ENCODE results near the gene LMO2. TPM values are rescaled to one million over a fixed set of nuclear protein-coding genes. Genes with fewer than 3 reads are reported as not detected.

LMO2 gene
- total and polyA plus RNA-seq, 9 donors = 6.9 to 48.2 (median 13.5) TPM

DNA sequence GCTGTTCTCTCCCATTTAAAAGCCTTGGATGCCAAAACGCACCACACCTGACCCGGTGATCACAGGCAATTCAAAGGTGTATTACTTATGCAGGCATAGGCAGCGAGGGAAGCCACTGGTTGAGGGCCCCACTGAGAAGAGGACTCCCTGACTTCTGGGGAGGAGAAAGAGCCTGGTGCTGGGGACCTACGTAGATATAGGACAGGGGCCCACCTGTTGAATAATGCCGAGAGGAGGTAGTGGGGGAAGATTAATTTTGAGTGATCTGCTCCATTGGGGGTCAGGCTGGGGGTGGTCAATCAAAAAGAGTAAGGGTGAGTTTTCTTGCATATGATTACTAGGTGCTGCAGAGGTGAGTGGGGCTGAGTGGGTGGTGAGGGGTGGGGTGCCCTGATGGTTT is 7.8 kb downstream of the LMO2 start:
- intact Hi-C loops (cut with DNase I) = no loop called here
- TF ChIP-seq EP300 (IDR thresholded peaks at IDR 0.05) (no peak), POLR2A (IDR thresholded peaks at IDR 0.05) (no peak)
- TF ChIP-seq, protein P1, sequence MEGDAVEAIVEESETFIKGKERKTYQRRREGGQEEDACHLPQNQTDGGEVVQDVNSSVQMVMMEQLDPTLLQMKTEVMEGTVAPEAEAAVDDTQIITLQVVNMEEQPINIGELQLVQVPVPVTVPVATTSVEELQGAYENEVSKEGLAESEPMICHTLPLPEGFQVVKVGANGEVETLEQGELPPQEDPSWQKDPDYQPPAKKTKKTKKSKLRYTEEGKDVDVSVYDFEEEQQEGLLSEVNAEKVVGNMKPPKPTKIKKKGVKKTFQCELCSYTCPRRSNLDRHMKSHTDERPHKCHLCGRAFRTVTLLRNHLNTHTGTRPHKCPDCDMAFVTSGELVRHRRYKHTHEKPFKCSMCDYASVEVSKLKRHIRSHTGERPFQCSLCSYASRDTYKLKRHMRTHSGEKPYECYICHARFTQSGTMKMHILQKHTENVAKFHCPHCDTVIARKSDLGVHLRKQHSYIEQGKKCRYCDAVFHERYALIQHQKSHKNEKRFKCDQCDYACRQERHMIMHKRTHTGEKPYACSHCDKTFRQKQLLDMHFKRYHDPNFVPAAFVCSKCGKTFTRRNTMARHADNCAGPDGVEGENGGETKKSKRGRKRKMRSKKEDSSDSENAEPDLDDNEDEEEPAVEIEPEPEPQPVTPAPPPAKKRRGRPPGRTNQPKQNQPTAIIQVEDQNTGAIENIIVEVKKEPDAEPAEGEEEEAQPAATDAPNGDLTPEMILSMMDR (IDR thresholded peaks at IDR 0.05) = no peak
- WGBS, 3 donors = 90 to 93% (median 90%) methylated on average over 5 of the region's 5 CpGs
- DNase-seq = no peak
- no peaks in the 10 kb centered on the region for H3K4me1 ChIP-seq (ENCODE audit: insufficient read depth)
- H3K27ac ChIP-seq = no peak overlapping the region
- no peaks in the 10 kb centered on the region for H3K27me3 ChIP-seq
- H3K36me3 ChIP-seq = no peaks in the 10 kb centered on the region
- H3K9me3 ChIP-seq = no peaks in the 10 kb centered on the region
- no peak overlapping the region for H3K4me3 ChIP-seq

DNA sequence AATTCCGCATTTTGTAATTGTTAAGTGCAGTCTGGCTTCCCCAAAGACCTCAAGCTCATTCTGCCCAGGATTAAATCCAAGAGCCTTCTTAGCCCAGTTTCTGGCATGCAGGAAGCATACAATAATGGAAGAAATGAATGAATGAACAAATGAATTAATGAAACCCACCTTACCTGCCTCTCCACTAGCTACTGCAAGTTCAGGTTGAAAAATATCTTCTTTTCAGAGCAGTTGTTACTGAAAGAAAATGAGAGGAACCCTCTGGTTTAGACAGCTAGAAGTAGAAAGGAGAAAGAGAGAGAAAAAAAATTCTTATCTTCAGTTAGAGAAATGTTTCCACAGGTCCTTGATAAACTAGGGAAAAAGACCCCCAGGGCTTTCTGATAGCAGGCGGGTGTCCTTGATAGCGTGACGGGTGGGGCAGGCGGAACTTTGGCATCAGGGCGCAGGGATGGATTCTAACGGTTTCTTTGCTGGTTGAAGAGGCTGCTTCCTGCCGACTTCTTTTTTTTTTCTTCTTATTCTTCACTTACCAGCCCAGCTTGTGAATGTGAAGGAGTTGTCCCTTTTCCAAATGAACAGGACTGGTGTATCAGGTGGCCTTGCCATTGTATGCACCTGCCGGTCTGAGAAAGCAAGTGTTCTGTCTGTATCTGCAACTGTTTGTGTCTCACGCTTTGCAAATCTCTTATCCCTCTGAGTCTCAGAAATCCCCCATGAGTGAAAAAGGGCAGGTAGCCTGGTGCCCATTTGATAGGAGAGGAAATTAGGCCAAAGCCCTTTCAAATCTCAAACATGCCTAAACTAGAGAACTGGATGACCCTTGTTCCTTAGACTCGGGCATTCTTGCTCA is 10.0 kb downstream of the LMO2 start:
- H3K9me3 ChIP-seq = no peaks in the 10 kb centered on the region
- no peak overlapping the region for H3K27ac ChIP-seq
- no peaks in the 10 kb centered on the region for H3K27me3 ChIP-seq
- TF ChIP-seq EP300 (IDR thresholded peaks at IDR 0.05) (no peak), POLR2A (IDR thresholded peaks at IDR 0.05) (no peak)
- TF ChIP-seq, protein P1 (IDR thresholded peaks at IDR 0.05) = no peak
- H3K4me3 ChIP-seq = no peak overlapping the region
- no peak for DNase-seq
- no peaks in the 10 kb centered on the region for H3K4me1 ChIP-seq (ENCODE audit: insufficient read depth)
- WGBS, 3 donors = 28 to 56% (median 38%) methylated on average over 11 of the region's 11 CpGs
- no peaks in the 10 kb centered on the region for H3K36me3 ChIP-seq
- intact Hi-C loops (cut with DNase I) = no loop called here

DNA sequence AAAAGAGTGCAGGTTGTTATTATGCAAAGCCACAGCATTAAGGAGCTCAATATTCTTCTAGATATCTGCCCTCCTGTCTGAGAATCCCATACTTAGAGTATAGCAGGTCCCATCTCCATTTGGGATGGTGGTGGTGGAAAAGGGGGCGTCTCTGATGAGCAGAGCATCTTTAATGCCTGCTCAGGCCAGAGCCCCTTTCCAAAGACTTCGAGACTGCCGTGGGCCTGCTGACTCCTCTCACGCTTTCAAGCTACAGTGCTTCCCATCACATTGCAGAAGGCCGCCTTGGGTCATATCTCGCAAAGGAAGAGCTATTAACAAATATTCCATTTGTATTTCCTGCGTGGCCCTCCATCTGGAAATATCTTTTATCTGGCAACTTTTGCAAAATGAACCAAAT is 10.9 kb downstream of the LMO2 start:
- intact Hi-C loops (cut with DNase I) = no loop called here
- Histone ChIP-seq H3K9me3 (no peaks in the 10 kb centered on the region), H3K4me1 (ENCODE audit: insufficient read depth) (no peaks in the 10 kb centered on the region), H3K27me3 (no peaks in the 10 kb centered on the region), H3K27ac (no peak overlapping the region), H3K36me3 (no peaks in the 10 kb centered on the region), H3K4me3 (no peak overlapping the region)
- WGBS, 3 donors = 84 to 87% (median 86%) methylated on average over 7 of the region's 7 CpGs
- no peak for TF ChIP-seq EP300 (IDR thresholded peaks at IDR 0.05)
- TF ChIP-seq POLR2A (IDR thresholded peaks at IDR 0.05) = no peak
- TF ChIP-seq, protein P1 (IDR thresholded peaks at IDR 0.05) = no peak
- no peak for DNase-seq

DNA sequence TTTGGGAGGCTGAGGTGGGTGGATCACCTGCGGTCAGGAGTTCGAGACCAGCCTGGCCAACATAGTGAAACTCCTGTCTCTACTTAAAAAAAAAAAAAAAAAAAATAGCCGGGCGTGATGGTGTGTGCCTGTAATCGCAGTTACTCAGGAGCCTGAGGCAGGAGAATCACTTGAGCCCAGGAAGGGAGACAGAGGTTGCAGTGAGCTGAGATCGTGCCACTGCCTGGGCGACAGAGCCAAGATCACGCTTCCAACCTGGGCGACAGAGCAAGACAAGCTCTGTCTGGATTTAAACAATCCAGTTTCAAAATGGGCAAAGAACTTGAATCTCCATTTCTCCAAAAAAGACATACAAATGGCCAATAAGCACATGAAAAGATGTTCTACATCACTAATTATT is 12.5 kb downstream of the LMO2 start:
- no peak overlapping the region for H3K27ac ChIP-seq
- no peaks in the 10 kb centered on the region for H3K27me3 ChIP-seq
- no peak for TF ChIP-seq POLR2A (IDR thresholded peaks at IDR 0.05)
- no peak for TF ChIP-seq EP300 (IDR thresholded peaks at IDR 0.05)
- TF ChIP-seq, protein P1 (IDR thresholded peaks at IDR 0.05) = no peak
- no peak for DNase-seq
- H3K4me3 ChIP-seq = no peak overlapping the region
- intact Hi-C loops (cut with DNase I) = no loop called here
- 89 to 94% (median 93%) methylated on average over 9 of the region's 9 CpGs for WGBS, 3 donors
- no peaks in the 10 kb centered on the region for H3K4me1 ChIP-seq (ENCODE audit: insufficient read depth)
- no peaks in the 10 kb centered on the region for H3K9me3 ChIP-seq
- H3K36me3 ChIP-seq = no peaks in the 10 kb centered on the region
